CD4-positive, alpha-beta memory T cell (primary cell): ENCODE results near the gene KRT33A. TPM values are rescaled to one million over a fixed set of nuclear protein-coding genes. Genes with fewer than 3 reads are reported as not detected.
"Not testable (repeated sequence)": the region's sequence is repeated elsewhere in the genome, so short reads cannot be mapped to it uniquely, and the experiment has no call there.

Experiments
- CTCF ChIA-PET: fragments of 350-600 bp; sonication (Branson Sonifier 250); formaldehyde crosslinking; loops from one replicate; lab custom pipeline; 2021; ENCODE audit warnings: inconsistent platforms; ENCODE audit not compliant: partially characterized antibody; lab: Charles Lee
- POLR2A ChIA-PET: fragments of 350-600 bp; sonication (Branson Sonifier 250); formaldehyde crosslinking; loops from one replicate; lab custom pipeline; 2021; ENCODE audit not compliant: partially characterized antibody; lab: Charles Lee
- DNase-seq, 5 donors: peaks; one replicate each; pipeline versions ENCODE4 v3.0.0 to v3.0.0-alpha.2; 2020 to 2022; ENCODE audit warnings: mixed read lengths in 1 of 5
- H3K27ac ChIP-seq: one replicate; pipeline ENCODE4 v1.7.0; 2013; ENCODE audit warnings: low read depth, low read length
- H3K27me3 ChIP-seq: 2 replicates; pipeline ENCODE4 v1.7.0; 2013; ENCODE audit warnings: mild to moderate bottlenecking, low read length, moderate library complexity; ENCODE audit not compliant: insufficient read depth
- H3K36me3 ChIP-seq: 2 replicates; pipeline ENCODE4 v1.7.0; 2013; ENCODE audit warnings: mild to moderate bottlenecking, low read length, moderate library complexity; ENCODE audit not compliant: insufficient read depth
- H3K4me1 ChIP-seq: 2 replicates; pipeline ENCODE4 v1.7.0; 2013; ENCODE audit warnings: mild to moderate bottlenecking, low read length, moderate library complexity; ENCODE audit not compliant: insufficient read depth
- H3K4me3 ChIP-seq, 2 donors: one replicate each; pipeline ENCODE4 v1.7.0; 2013; ENCODE audit warnings: low read length in 2 of 2, mild to moderate bottlenecking in 1 of 2
- H3K9me3 ChIP-seq, 2 donors: one replicate each; pipeline ENCODE4 v1.7.0; 2013; ENCODE audit warnings: low read length in 2 of 2, control low read depth in 1 of 2; ENCODE audit not compliant: control insufficient read depth in 1 of 2
- H3K27ac Mint-ChIP-seq, 7 donors: one replicate each; pipeline ENCODE4 v1.8.0; 2020 to 2021; ENCODE audit warnings: mixed read lengths in 7 of 7, mild to moderate bottlenecking in 6 of 7, inconsistent platforms in 3 of 7, moderate library complexity in 3 of 7
- H3K27me3 Mint-ChIP-seq, 2 donors: one replicate each; pipeline ENCODE4 v1.8.0; 2020 to 2021; ENCODE audit warnings: mixed read lengths in 2 of 2
- H3K36me3 Mint-ChIP-seq, 2 donors: one replicate each; pipeline ENCODE4 v1.8.0; 2020 to 2021; ENCODE audit warnings: mixed read lengths in 2 of 2, inconsistent platforms in 1 of 2, mild to moderate bottlenecking in 1 of 2
- H3K4me1 Mint-ChIP-seq, 4 donors: one replicate each; pipeline ENCODE4 v1.8.0; 2020 to 2021; ENCODE audit warnings: mixed read lengths in 4 of 4, mild to moderate bottlenecking in 1 of 4
- H3K4me3 Mint-ChIP-seq, 8 donors: one replicate each; pipeline ENCODE4 v1.8.0; 2020 to 2021; ENCODE audit warnings: mixed read lengths in 8 of 8, mild to moderate bottlenecking in 7 of 8, moderate library complexity in 6 of 8, inconsistent platforms in 3 of 8
- H3K9me3 Mint-ChIP-seq, 8 donors: one replicate each; pipeline ENCODE4 v1.8.0; 2020 to 2021; ENCODE audit warnings: mixed read lengths in 8 of 8, mild to moderate bottlenecking in 5 of 8, inconsistent platforms in 3 of 8, moderate library complexity in 1 of 8
- intact Hi-C: fragments of 100-400 bp; cut with micrococcal nuclease; formaldehyde crosslinking; loops from one replicate; pipeline ENCODE4 v1.15.1; 2023
- polyA plus RNA-seq, 2 donors: library from polyadenylated mRNA; unstranded; fragments of 300-500 nt; fragmentation: Illumina TruSeq; gene quantifications; one replicate each; pipeline ENCODE4 v1.2.3, GENCODE V29; 2021
- total RNA-seq, 2 experiments: library from RNA; stranded (reverse); gene quantifications; one replicate each; pipeline ENCODE4 v1.2.3, GENCODE V29; 2021

Gene KRT33A
- total and polyA plus RNA-seq, 4 experiments from 2014 or later: not detected

GRCh38 chr17:41382394-41382793, 31.8 kb upstream of the KRT33A start:
- POLR2A ChIA-PET: no interaction called here

GRCh38 chr17:41381943-41382342, 31.3 kb upstream of the KRT33A start, which contains the start of gene KRT34:
Gene KRT34, minus strand, starts transcription at chr17:41382306. Its CDS starts 60 bp downstream, at chr17:41382246.
- H3K4me3 Mint-ChIP-seq, H3K4me1 ChIP-seq, POLR2A ChIA-PET, H3K27me3 ChIP-seq, intact Hi-C loops, H3K4me3 ChIP-seq, H3K36me3 Mint-ChIP-seq, H3K9me3 ChIP-seq, DNase-seq, H3K36me3 ChIP-seq, H3K27ac ChIP-seq, H3K27me3 Mint-ChIP-seq, CTCF ChIA-PET: not testable (repeated sequence)
- Mint-ChIP-seq H3K27ac (peak within 1 kb of the TSS in 1 of 7 donors; percentile 35), H3K4me1 (peaks cover 9 to 28% (median 14%) of the 10 kb centered on the region in 4 donors), H3K9me3 (peaks cover 0 to 15% (median 9%) of the 10 kb centered on the region in 8 donors)

More at GRCh38 chr17:41382394-41382793, 31.8 kb upstream of the KRT33A start:
- CTCF ChIA-PET: no interaction called here
- intact Hi-C loops: no loop called here
- peaks cover 7 to 23% (median 12%) of the 10 kb centered on the region in 4 donors for H3K4me1 Mint-ChIP-seq
- H3K4me1 ChIP-seq: peaks cover 3% of the 10 kb centered on the region
- no peaks in the 10 kb centered on the region for H3K27me3 ChIP-seq
- no peaks in the 10 kb centered on the region for H3K27me3 Mint-ChIP-seq
- H3K9me3 Mint-ChIP-seq: peaks cover 0 to 18% (median 11%) of the 10 kb centered on the region in 8 donors
- no peak overlapping the region for H3K4me3 Mint-ChIP-seq
- H3K27ac Mint-ChIP-seq: no peak overlapping the region
- H3K4me3 ChIP-seq: no peak overlapping the region
- no peak overlapping the region for H3K27ac ChIP-seq
- DNase-seq: no peak
- no peaks in the 10 kb centered on the region for H3K9me3 ChIP-seq
- no peaks in the 10 kb centered on the region for H3K36me3 ChIP-seq
- peaks cover 0 to 7% of the 10 kb centered on the region in 2 donors for H3K36me3 Mint-ChIP-seq

GRCh38 chr17:41380091-41380490, 29.5 kb upstream of the KRT33A start:
- intact Hi-C loops, POLR2A ChIA-PET, DNase-seq, H3K27me3 Mint-ChIP-seq, H3K36me3 Mint-ChIP-seq, H3K4me3 ChIP-seq, H3K9me3 ChIP-seq, CTCF ChIA-PET, H3K36me3 ChIP-seq, H3K27ac Mint-ChIP-seq, H3K27me3 ChIP-seq, H3K4me1 ChIP-seq, H3K9me3 Mint-ChIP-seq, H3K27ac ChIP-seq, H3K4me3 Mint-ChIP-seq: not testable (repeated sequence)
- peaks cover 11 to 29% (median 18%) of the 10 kb centered on the region in 4 donors for H3K4me1 Mint-ChIP-seq

- intact Hi-C loops: no loop called here
- CTCF ChIA-PET: interaction anchor here (0.8 kb wide), 1 partner anchor 55 kb away, joined by 3 read pairs; no protein-coding TSS in a partner anchor
- Histone ChIP-seq H3K4me3 (no peak overlapping the region), H3K36me3 (no peaks in the 10 kb centered on the region), H3K9me3 (no peaks in the 10 kb centered on the region), H3K27ac (no peak overlapping the region), H3K27me3 (no peaks in the 10 kb centered on the region), H3K4me1 (peaks cover 3% of the 10 kb centered on the region)
- peaks cover 11 to 35% (median 18%) of the 10 kb centered on the region in 4 donors for H3K4me1 Mint-ChIP-seq
- H3K9me3 Mint-ChIP-seq: peaks cover 0 to 9% (median 4%) of the 10 kb centered on the region in 8 donors
- H3K4me3 Mint-ChIP-seq: no peak overlapping the region
- H3K27ac Mint-ChIP-seq: peak overlapping the region in 3 of 7 donors; percentile 15 to 50 (median 40)
- H3K27me3 Mint-ChIP-seq: peaks cover 0 to 1% of the 10 kb centered on the region in 2 donors
- peaks cover 0 to 8% of the 10 kb centered on the region in 2 donors for H3K36me3 Mint-ChIP-seq
- DNase-seq: no peak
- POLR2A ChIA-PET: no interaction called here
Observed at GRCh38 chr17:41377546-41377945, 26.9 kb upstream of the KRT33A start.

- Mint-ChIP-seq H3K4me1 (peaks cover 6 to 26% (median 11%) of the 10 kb centered on the region in 4 donors), H3K27ac (peak within 1 kb of the TSS in 3 of 7 donors; percentile 24 to 77 (median 47)), H3K36me3 (peaks cover 0 to 5% of the 10 kb centered on the region in 2 donors), H3K4me3 (peak within 1 kb of the TSS in 2 of 8 donors; percentile 4 to 11), H3K9me3 (peaks cover 0 to 7% (median 3%) of the 10 kb centered on the region in 8 donors), H3K27me3 (peaks cover 0 to 1% of the 10 kb centered on the region in 2 donors)
- POLR2A ChIA-PET: no interaction called here
- no peak for DNase-seq
- peaks cover 6% of the 10 kb centered on the region for H3K4me1 ChIP-seq
- H3K27ac ChIP-seq: no peak within 1 kb of the TSS
- CTCF ChIA-PET: interaction anchor here (1.2 kb wide), 1 partner anchor 10 kb away, joined by 3 read pairs; no protein-coding TSS in a partner anchor
- H3K36me3 ChIP-seq: no peaks in the 10 kb centered on the region
- intact Hi-C loops: no loop called here
- H3K4me3 ChIP-seq: no peak within 1 kb of the TSS
- H3K27me3 ChIP-seq: no peaks in the 10 kb centered on the region
- H3K9me3 ChIP-seq: no peaks in the 10 kb centered on the region
Observed at GRCh38 chr17:41369713-41370112, 19.1 kb upstream of the KRT33A start, which contains the start of gene KRT33B. Gene KRT33B, minus strand, starts transcription at chr17:41369813. Its CDS starts 63 bp downstream, at chr17:41369750.

- CTCF ChIA-PET: interaction anchor here (1.2 kb wide), 1 partner anchor 9 kb away, joined by 3 read pairs; no protein-coding TSS in a partner anchor
Observed at GRCh38 chr17:41369023-41369422, 18.4 kb upstream of the KRT33A start.

GRCh38 chr17:41367426-41368075, 16.9 kb upstream of the KRT33A start:
- POLR2A ChIA-PET: no interaction called here
- peaks cover 6% of the 10 kb centered on the region for H3K4me1 ChIP-seq
- H3K4me1 Mint-ChIP-seq: peaks cover 9 to 36% (median 14%) of the 10 kb centered on the region in 4 donors
- H3K9me3 ChIP-seq: no peaks in the 10 kb centered on the region
- no peaks in the 10 kb centered on the region for H3K36me3 Mint-ChIP-seq
- H3K27ac ChIP-seq: no peak overlapping the region
- no peak for DNase-seq
- no peak overlapping the region for H3K4me3 ChIP-seq
- H3K27me3 ChIP-seq: no peaks in the 10 kb centered on the region
- no peak overlapping the region for H3K4me3 Mint-ChIP-seq
- CTCF ChIA-PET: interaction anchor here (0.7 kb wide), 1 partner anchor 45 kb away, joined by 3 read pairs; no protein-coding TSS in a partner anchor
- no peaks in the 10 kb centered on the region for H3K27me3 Mint-ChIP-seq
- no peaks in the 10 kb centered on the region for H3K36me3 ChIP-seq
- peak overlapping the region in 2 of 7 donors; percentile 12 to 43 for H3K27ac Mint-ChIP-seq
- no peaks in the 10 kb centered on the region for H3K9me3 Mint-ChIP-seq
- intact Hi-C loops: no loop called here

More at GRCh38 chr17:41369023-41369422, 18.4 kb upstream of the KRT33A start:
- POLR2A ChIA-PET: no interaction called here
- H3K36me3 Mint-ChIP-seq: no peaks in the 10 kb centered on the region
- no peak overlapping the region for H3K4me3 Mint-ChIP-seq
- H3K27ac Mint-ChIP-seq: peak overlapping the region in 1 of 7 donors; percentile 77
- peaks cover 0 to 2% (median 0%) of the 10 kb centered on the region in 8 donors for H3K9me3 Mint-ChIP-seq
- H3K27me3 ChIP-seq: no peaks in the 10 kb centered on the region
- H3K27ac ChIP-seq: no peak overlapping the region
- intact Hi-C loops: no loop called here
- no peak overlapping the region for H3K4me3 ChIP-seq
- H3K4me1 Mint-ChIP-seq: peaks cover 9 to 28% (median 13%) of the 10 kb centered on the region in 4 donors
- H3K9me3 ChIP-seq: no peaks in the 10 kb centered on the region
- H3K27me3 Mint-ChIP-seq: no peaks in the 10 kb centered on the region
- H3K36me3 ChIP-seq: no peaks in the 10 kb centered on the region
- DNase-seq: peak in 1 of 5 donors; percentile 19
- peaks cover 6% of the 10 kb centered on the region for H3K4me1 ChIP-seq
